HCT116 (cell line): ENCODE data around the gene GAB2.

ENCODE experiments used
- CEBPB ChIP-seq: IDR thresholded peaks from 2 replicates; pipeline ENCODE4 v1.6.1; 2012; ENCODE audit warnings: low read depth
- CTCF ChIP-seq, 3 experiments: fragments of 200-600 bp in 1 of 3; sonication (generic) in 1 of 3; IDR thresholded peaks in 2 of 3; conservative IDR thresholded peaks in 1 of 3; 2 replicates each; pipeline ENCODE4 v1.5.1; 2012 to 2017; ENCODE audit warnings: low read depth in 2 of 3, low read length in 2 of 3, antibody characterized with exemption in 1 of 3, borderline replicate concordance in 1 of 3, control low read depth in 1 of 3, mild to moderate bottlenecking in 1 of 3, mixed read lengths in 1 of 3, mixed run types in 1 of 3, moderate library complexity in 1 of 3; ENCODE audit not compliant: insufficient read depth in 1 of 3
- ELF1 ChIP-seq: IDR thresholded peaks from 2 replicates; pipeline ENCODE4 v1.6.1; 2012; ENCODE audit warnings: low read depth, borderline replicate concordance
- EZH2 ChIP-seq: fragments of 200-600 bp; sonication (generic); IDR thresholded peaks from 2 replicates; pipeline ENCODE4 v1.6.1; 2017; ENCODE audit warnings: antibody characterized with exemption, mixed run types
- EZH2phosphoT487 ChIP-seq: fragments of 200-600 bp; IDR thresholded peaks from 2 replicates; pipeline ENCODE4 v1.6.1; 2018; ENCODE audit warnings: antibody characterized with exemption, borderline replicate concordance
- FOSL1 ChIP-seq: IDR thresholded peaks from 2 replicates; pipeline ENCODE4 v1.6.1; 2012; ENCODE audit warnings: low read depth
- MAX ChIP-seq: IDR thresholded peaks from 2 replicates; pipeline ENCODE4 v1.6.1; 2012
- POLR2A ChIP-seq: IDR thresholded peaks from 2 replicates; pipeline ENCODE4 v1.7.0; 2011; ENCODE audit warnings: borderline replicate concordance; ENCODE audit not compliant: insufficient read depth, insufficient read length; ENCODE audit errors: extremely low read depth
- SIN3A ChIP-seq: IDR thresholded peaks from 2 replicates; pipeline ENCODE4 v1.6.1; 2012; ENCODE audit warnings: low read depth
- SP1 ChIP-seq: IDR thresholded peaks from 2 replicates; pipeline ENCODE4 v1.6.1; 2012; ENCODE audit warnings: low read depth
- ZFX ChIP-seq: fragments of 450-650 bp; IDR thresholded peaks from 2 replicates; pipeline ENCODE4 v1.6.1; 2017

DNA sequence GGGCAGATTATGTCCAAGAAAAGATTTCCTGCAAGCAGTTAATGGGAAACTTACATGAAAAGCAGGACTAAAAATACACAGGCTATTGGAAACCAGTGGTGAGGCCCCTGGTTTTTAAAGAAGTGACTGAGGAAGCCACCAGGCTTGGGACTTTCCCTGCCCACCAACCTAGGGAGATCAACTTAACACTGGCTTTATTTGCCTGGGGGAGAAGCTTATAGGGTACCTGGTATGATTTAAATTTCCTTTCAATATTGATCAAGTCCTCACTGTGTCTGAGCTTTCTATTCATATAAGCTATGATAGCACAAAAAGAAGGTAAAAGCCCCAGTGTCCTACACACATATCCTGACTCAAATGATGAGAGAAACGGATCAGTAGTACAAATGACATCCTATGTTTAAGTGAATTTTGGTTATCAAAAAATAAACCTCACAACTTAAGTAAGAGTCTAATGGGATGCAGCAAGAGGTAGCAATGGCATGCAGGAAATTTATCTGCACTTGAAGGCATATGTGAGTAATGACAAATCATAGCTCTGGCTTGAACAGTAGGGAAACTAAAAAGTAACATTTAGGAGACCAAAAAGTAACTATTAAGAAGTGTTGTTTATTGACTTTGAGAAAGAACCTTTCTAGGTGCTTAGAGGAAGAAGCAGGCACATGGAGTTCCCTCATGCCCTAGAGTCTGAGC, 85.3 kb downstream of the GAB2 start:
- TF ChIP-seq CTCF (IDR thresholded peaks at IDR 0.05 in 2 of 3, conservative IDR thresholded peaks at IDR 0.05 in 1 of 3; ENCODE audit: borderline replicate concordance in 1 of 3, insufficient read depth in 1 of 3, low read depth in 2 of 3, low read length in 2 of 3) = no peak
- TF ChIP-seq ELF1 = no peak
- no peak for TF ChIP-seq EZH2
- no peak for TF ChIP-seq SP1
- TF ChIP-seq MAX = no peak
- TF ChIP-seq EZH2phosphoT487 = no peak
- TF ChIP-seq FOSL1 = no peak
- TF ChIP-seq SIN3A = no peak
- TF ChIP-seq CEBPB = no peak
- TF ChIP-seq ZFX = no peak
- no peak for TF ChIP-seq POLR2A
